Naive thymus-derived CD4-positive, alpha-beta T cell (primary cell): ENCODE results near the gene TENM4. TPM values are rescaled to one million over a fixed set of nuclear protein-coding genes. Genes with fewer than 3 reads are reported as not detected.

ENCODE experiments used
- ATAC-seq: fragments of 150-1000 bp; cut with Tn5 transposase; 2 replicates; pipeline ENCODE4 v1.10.0; 2021; ENCODE audit warnings: mild to moderate bottlenecking, moderate library complexity
- CTCF ChIA-PET: fragments of 350-600 bp; sonication (Branson Sonifier 250); formaldehyde crosslinking; loops from one replicate; lab custom pipeline; 2021; ENCODE audit warnings: antibody characterized with exemption; lab: Charles Lee
- POLR2A ChIA-PET: fragments of 350-600 bp; sonication (Branson Sonifier 250); formaldehyde crosslinking; loops from one replicate; lab custom pipeline; 2021; ENCODE audit warnings: antibody characterized with exemption, inconsistent platforms; lab: Charles Lee
- DNase-seq, 9 donors: peaks; one replicate each; pipeline versions ENCODE4 v3.0.0 to v3.0.0-alpha.2; 2020 to 2022; ENCODE audit warnings: mixed read lengths in 1 of 9
- H3K27ac ChIP-seq: one replicate; pipeline ENCODE4 v1.7.0; 2013; ENCODE audit warnings: mild to moderate bottlenecking, low read depth, low read length, moderate library complexity
- H3K27me3 ChIP-seq, 2 donors: one replicate each; pipeline ENCODE4 v1.7.0; 2013; ENCODE audit warnings: low read length in 2 of 2, mild to moderate bottlenecking in 2 of 2, moderate library complexity in 2 of 2; ENCODE audit not compliant: control insufficient read depth in 2 of 2, insufficient read depth in 2 of 2
- H3K36me3 ChIP-seq, 3 experiments: 1 replicate in 2 of 3; 2 replicates in 1 of 3; pipeline ENCODE4 v1.7.0; 2013; ENCODE audit warnings: low read length in 3 of 3, mild to moderate bottlenecking in 3 of 3, moderate library complexity in 1 of 3; ENCODE audit not compliant: insufficient read depth in 3 of 3, control insufficient read depth in 2 of 3
- H3K4me1 ChIP-seq, 2 donors: one replicate each; pipeline ENCODE4 v1.7.0; 2013; ENCODE audit warnings: low read length in 2 of 2, mild to moderate bottlenecking in 2 of 2, moderate library complexity in 1 of 2; ENCODE audit not compliant: control insufficient read depth in 2 of 2, insufficient read depth in 2 of 2
- H3K4me3 ChIP-seq: 2 replicates; pipeline ENCODE4 v1.7.0; 2013; ENCODE audit warnings: mild to moderate bottlenecking, low read length
- H3K9me3 ChIP-seq, 3 experiments: 1 replicate in 2 of 3; 2 replicates in 1 of 3; pipeline ENCODE4 v1.7.0; 2013; ENCODE audit warnings: low read length in 3 of 3; ENCODE audit not compliant: control insufficient read depth in 2 of 3
- H3K27ac Mint-ChIP-seq, 9 donors: one replicate each; pipeline ENCODE4 v1.8.0; 2020 to 2022; ENCODE audit warnings: mixed read lengths in 9 of 9, mild to moderate bottlenecking in 8 of 9, moderate library complexity in 5 of 9, inconsistent platforms in 2 of 9
- H3K27me3 Mint-ChIP-seq, 5 donors: one replicate each; pipeline ENCODE4 v1.8.0; 2021 to 2022; ENCODE audit warnings: mixed read lengths in 5 of 5, mild to moderate bottlenecking in 1 of 5
- H3K36me3 Mint-ChIP-seq, 5 donors: one replicate each; pipeline ENCODE4 v1.8.0; 2020 to 2022; ENCODE audit warnings: mixed read lengths in 5 of 5, mild to moderate bottlenecking in 3 of 5, inconsistent platforms in 1 of 5
- H3K4me1 Mint-ChIP-seq, 7 donors: one replicate each; pipeline ENCODE4 v1.8.0; 2020 to 2022; ENCODE audit warnings: mixed read lengths in 7 of 7, mild to moderate bottlenecking in 3 of 7, inconsistent platforms in 1 of 7
- H3K4me3 Mint-ChIP-seq, 10 donors: one replicate each; pipeline ENCODE4 v1.8.0; 2020 to 2022; ENCODE audit warnings: mild to moderate bottlenecking in 10 of 10, mixed read lengths in 10 of 10, moderate library complexity in 6 of 10, inconsistent platforms in 2 of 10
- H3K9me3 Mint-ChIP-seq, 11 donors: one replicate each; pipeline ENCODE4 v1.8.0; 2020 to 2022; ENCODE audit warnings: mixed read lengths in 11 of 11, mild to moderate bottlenecking in 4 of 11, inconsistent platforms in 1 of 11, moderate library complexity in 1 of 11
- intact Hi-C, 2 donors: fragments of 100-400 bp; cut with micrococcal nuclease; formaldehyde crosslinking; loops; one replicate each; pipeline ENCODE4 v1.15.1; 2023
- polyA plus RNA-seq, 2 donors: library from polyadenylated mRNA; unstranded; fragments of 300-500 nt; fragmentation: Illumina TruSeq; gene quantifications; one replicate each; pipeline ENCODE4 v1.2.3, GENCODE V29; 2021
- total RNA-seq, 6 experiments: library from RNA in 5 of 6; stranded (reverse) in 5 of 6; gene quantifications; 1 replicate in 5 of 6; 2 replicates in 1 of 6; pipeline ENCODE4 v1.2.3 and lab custom pipeline; 2021 to 2026

Gene TENM4
- total and polyA plus RNA-seq, 7 experiments from 2014 or later = 0.32 to 0.47 TPM; not detected in 5

DNA sequence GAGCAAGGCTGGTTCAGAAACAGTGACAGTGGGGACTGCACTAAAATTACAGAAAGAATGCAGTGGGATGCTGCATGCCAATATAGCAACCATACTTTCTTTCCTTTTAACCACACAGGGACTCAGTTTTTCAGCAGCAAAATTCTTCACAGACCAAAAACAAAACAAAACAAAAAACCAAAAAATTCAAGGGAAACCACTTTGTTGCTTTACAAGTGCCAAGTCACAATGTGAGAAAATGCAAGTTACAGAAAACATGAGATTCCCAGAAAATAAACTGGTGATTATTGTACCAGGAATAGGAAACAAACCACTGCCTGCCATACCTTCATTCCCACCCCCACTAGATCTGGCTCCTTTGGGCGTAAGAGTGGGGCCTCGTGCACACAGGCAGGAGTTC lies 52.6 kb downstream of the TENM4 start:
- no peak for DNase-seq
- H3K9me3 Mint-ChIP-seq = peaks cover 0 to 6% (median 1%) of the 10 kb centered on the region in 11 donors
- peaks cover 0 to 16% (median 7%) of the 10 kb centered on the region in 5 donors for H3K27me3 Mint-ChIP-seq
- H3K4me1 Mint-ChIP-seq = peaks cover 0 to 2% (median 0%) of the 10 kb centered on the region in 7 donors
- no peaks in the 10 kb centered on the region for H3K36me3 Mint-ChIP-seq
- H3K4me3 Mint-ChIP-seq = no peak overlapping the region
- intact Hi-C loops = no loop called here
- ChIA-PET POLR2A (no interaction called here), CTCF (no interaction called here)
- H3K27ac Mint-ChIP-seq = no peak overlapping the region
- ATAC-seq = no peak
- Histone ChIP-seq H3K27me3 (no peaks in the 10 kb centered on the region), H3K9me3 (no peaks in the 10 kb centered on the region), H3K36me3 (no peaks in the 10 kb centered on the region), H3K4me1 (no peaks in the 10 kb centered on the region), H3K27ac (no peak overlapping the region), H3K4me3 (no peak overlapping the region)

DNA sequence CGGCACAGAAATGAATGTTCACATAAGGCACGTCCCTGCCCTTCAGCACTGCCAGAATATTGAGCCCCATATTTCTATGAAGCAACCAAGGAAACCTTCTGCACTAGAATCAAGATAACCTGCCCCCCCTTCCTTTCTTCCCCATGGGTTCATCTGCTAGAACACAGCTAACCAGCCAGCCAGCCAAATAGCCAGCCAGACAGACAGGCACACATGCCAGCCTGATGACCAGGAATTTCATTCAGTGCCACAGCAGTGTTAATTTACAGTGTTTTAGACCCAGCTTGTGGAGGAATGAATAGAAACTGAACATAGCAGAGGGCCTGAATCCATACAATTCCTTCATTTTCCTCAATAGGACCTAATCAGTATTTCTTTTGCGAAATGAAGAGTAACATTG lies 57.0 kb downstream of the TENM4 start:
- POLR2A ChIA-PET = no interaction called here
- Histone ChIP-seq H3K27me3 (no peaks in the 10 kb centered on the region), H3K9me3 (no peaks in the 10 kb centered on the region), H3K36me3 (no peaks in the 10 kb centered on the region), H3K27ac (no peak overlapping the region), H3K4me3 (no peak overlapping the region), H3K4me1 (no peaks in the 10 kb centered on the region)
- H3K4me3 Mint-ChIP-seq = no peak overlapping the region
- DNase-seq = no peak
- intact Hi-C loops = no loop called here
- no peaks in the 10 kb centered on the region for H3K4me1 Mint-ChIP-seq
- peaks cover 0 to 15% (median 0%) of the 10 kb centered on the region in 5 donors for H3K27me3 Mint-ChIP-seq
- peaks cover 0 to 8% (median 2%) of the 10 kb centered on the region in 11 donors for H3K9me3 Mint-ChIP-seq
- no peaks in the 10 kb centered on the region for H3K36me3 Mint-ChIP-seq
- H3K27ac Mint-ChIP-seq = no peak overlapping the region
- CTCF ChIA-PET = no interaction called here
- no peak for ATAC-seq

DNA sequence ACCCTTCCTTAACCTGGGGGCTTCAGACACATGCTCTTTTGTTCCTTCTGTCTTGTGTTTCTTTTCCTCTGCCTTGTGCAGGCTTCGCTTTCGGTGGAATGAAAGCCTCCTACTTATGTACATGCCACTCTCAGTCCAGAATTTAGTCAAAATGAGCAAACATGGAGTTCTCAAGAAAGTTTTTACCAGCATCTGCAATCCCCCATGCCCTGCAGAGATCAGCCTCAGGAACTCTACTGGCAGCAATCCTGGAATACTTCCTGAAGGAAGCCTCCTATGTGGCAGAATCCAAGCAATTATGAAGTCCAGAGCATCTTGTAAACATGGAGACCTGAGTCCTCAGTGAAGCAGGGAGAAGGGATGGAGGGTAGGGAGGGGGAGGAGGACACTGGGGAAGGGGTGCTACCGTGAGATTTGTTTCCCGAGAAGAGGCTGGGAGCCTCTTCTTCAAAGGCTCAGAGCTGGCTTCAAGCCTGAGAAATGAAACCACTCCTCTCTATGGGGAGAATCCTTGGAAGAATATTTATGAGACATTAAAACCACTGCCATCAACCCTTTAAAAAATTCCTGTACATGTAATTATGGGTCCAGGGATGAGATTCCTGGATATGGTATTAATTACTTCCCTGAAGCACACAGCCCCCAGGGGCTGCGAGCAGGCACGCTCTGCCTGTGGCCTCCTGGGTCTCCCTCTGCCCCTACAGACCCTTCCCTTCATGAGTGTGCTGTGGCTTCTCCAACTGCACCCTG lies 58.4 kb downstream of the TENM4 start:
- ChIA-PET POLR2A (no interaction called here), CTCF (no interaction called here)
- no peaks in the 10 kb centered on the region for H3K27me3 ChIP-seq
- Mint-ChIP-seq H3K36me3 (no peaks in the 10 kb centered on the region), H3K27ac (no peak overlapping the region), H3K27me3 (peaks cover 0 to 16% (median 0%) of the 10 kb centered on the region in 5 donors), H3K9me3 (peaks cover 0 to 5% (median 0%) of the 10 kb centered on the region in 11 donors), H3K4me3 (no peak overlapping the region), H3K4me1 (no peaks in the 10 kb centered on the region)
- no peak overlapping the region for H3K4me3 ChIP-seq
- no peaks in the 10 kb centered on the region for H3K4me1 ChIP-seq
- H3K9me3 ChIP-seq = no peaks in the 10 kb centered on the region
- ATAC-seq (no peak), DNase-seq (no peak)
- H3K36me3 ChIP-seq = no peaks in the 10 kb centered on the region
- H3K27ac ChIP-seq = no peak overlapping the region
- intact Hi-C loops = no loop called here

DNA sequence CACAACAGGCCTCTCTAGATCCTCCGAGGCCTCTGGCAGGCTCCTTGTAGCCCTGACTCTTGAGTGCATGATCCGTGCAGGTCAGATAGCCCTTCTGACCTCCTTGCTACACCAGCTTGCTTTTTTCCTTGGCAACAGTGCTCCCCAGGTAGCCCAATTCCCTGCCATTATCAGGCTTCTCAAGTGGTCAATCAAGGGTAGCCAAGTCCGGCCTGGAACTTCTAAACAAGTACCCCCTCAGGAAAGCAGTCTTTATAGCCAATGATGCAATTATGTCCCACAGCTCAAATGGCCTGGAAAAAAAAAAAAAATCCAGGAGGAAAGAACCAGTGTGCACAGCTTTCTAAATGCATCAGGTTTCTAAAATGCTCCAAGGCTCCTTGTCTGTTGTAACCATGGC lies 59.8 kb downstream of the TENM4 start:
- no peaks in the 10 kb centered on the region for H3K4me1 Mint-ChIP-seq
- no peak overlapping the region for H3K27ac Mint-ChIP-seq
- peaks cover 0 to 16% (median 3%) of the 10 kb centered on the region in 5 donors for H3K27me3 Mint-ChIP-seq
- H3K27ac ChIP-seq = no peak overlapping the region
- intact Hi-C loops = no loop called here
- H3K4me3 ChIP-seq = no peak overlapping the region
- ChIA-PET CTCF (no interaction called here), POLR2A (no interaction called here)
- H3K9me3 ChIP-seq = no peaks in the 10 kb centered on the region
- no peaks in the 10 kb centered on the region for H3K36me3 Mint-ChIP-seq
- no peaks in the 10 kb centered on the region for H3K36me3 ChIP-seq
- no peaks in the 10 kb centered on the region for H3K27me3 ChIP-seq
- no peaks in the 10 kb centered on the region for H3K4me1 ChIP-seq
- ATAC-seq = no peak
- H3K4me3 Mint-ChIP-seq = no peak overlapping the region
- H3K9me3 Mint-ChIP-seq = peaks cover 0 to 7% (median 3%) of the 10 kb centered on the region in 11 donors
- no peak for DNase-seq

DNA sequence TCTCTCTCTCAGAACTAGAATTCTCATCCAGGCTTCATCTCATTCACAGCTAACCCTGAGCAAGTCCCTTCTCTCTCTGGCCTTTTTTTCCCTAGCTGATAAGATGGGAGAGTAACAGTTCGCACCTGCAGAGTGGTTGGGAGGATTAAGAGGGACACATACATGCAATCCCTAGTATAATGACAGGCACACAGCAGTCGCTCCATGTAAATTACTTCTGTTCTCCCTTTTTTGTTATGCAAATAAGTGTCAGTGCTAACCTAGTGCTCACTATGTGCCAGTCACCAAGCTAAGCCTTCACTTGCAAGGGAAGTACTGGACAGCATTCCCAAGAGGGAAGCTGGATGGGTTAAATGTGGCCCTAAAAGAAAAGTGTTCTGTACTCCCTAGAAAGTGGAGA lies 63.4 kb downstream of the TENM4 start:
- Histone ChIP-seq H3K4me1 (no peaks in the 10 kb centered on the region), H3K27me3 (no peaks in the 10 kb centered on the region), H3K9me3 (no peaks in the 10 kb centered on the region), H3K27ac (no peak overlapping the region), H3K36me3 (no peaks in the 10 kb centered on the region), H3K4me3 (no peak overlapping the region)
- POLR2A ChIA-PET = no interaction called here
- Mint-ChIP-seq H3K27ac (no peak overlapping the region), H3K9me3 (peaks cover 0 to 9% (median 1%) of the 10 kb centered on the region in 11 donors), H3K4me1 (no peaks in the 10 kb centered on the region), H3K36me3 (peaks cover 0 to 4% (median 0%) of the 10 kb centered on the region in 5 donors), H3K4me3 (no peak overlapping the region), H3K27me3 (peaks cover 0 to 11% (median 3%) of the 10 kb centered on the region in 5 donors)
- DNase-seq (no peak), ATAC-seq (no peak)
- intact Hi-C loops = no loop called here
- CTCF ChIA-PET = no interaction called here

DNA sequence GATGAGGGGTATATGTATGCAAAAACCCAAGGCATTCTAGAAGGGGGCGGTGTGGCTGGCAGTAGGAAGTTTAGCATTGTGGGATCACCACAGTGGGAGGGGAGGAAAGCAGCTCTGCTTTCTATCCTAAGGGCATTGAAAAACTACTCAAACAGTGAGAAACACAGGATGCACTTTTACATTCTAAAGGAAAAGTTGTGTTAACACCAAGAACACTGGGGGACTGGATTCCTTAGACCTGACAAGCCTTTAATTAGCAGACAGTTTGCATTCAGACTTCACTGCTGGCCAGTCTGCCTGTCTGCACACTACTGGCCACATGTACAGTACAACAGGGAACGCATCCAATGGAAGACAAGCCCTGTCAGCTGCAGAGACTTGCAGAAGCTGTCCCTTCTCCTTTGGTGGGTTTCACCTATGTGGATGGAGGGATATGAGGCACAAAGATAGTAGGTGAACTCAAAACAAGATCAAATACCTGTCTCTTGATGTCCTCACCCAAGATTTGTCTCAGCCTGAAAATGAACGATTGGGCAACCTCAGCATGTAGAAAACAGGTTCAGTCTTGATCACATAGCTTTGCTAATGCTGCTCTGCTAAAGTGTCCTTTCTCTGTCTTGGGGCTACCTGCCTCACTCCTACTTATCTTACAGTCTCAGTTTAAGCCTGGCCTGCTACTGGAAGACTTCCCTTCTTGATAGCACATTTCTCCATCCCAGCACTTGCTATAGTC lies 64.8 kb downstream of the TENM4 start:
- POLR2A ChIA-PET = no interaction called here
- CTCF ChIA-PET = no interaction called here
- Histone ChIP-seq H3K4me1 (no peaks in the 10 kb centered on the region), H3K9me3 (no peaks in the 10 kb centered on the region), H3K27ac (no peak overlapping the region), H3K36me3 (no peaks in the 10 kb centered on the region), H3K27me3 (no peaks in the 10 kb centered on the region), H3K4me3 (no peak overlapping the region)
- H3K4me3 Mint-ChIP-seq = no peak overlapping the region
- ATAC-seq (no peak), DNase-seq (no peak)
- peaks cover 0 to 12% (median 3%) of the 10 kb centered on the region in 5 donors for H3K27me3 Mint-ChIP-seq
- H3K9me3 Mint-ChIP-seq = peaks cover 0 to 13% (median 0%) of the 10 kb centered on the region in 11 donors
- no peak overlapping the region for H3K27ac Mint-ChIP-seq
- H3K4me1 Mint-ChIP-seq = no peaks in the 10 kb centered on the region
- intact Hi-C loops = no loop called here
- peaks cover 0 to 4% (median 0%) of the 10 kb centered on the region in 5 donors for H3K36me3 Mint-ChIP-seq
